NCI-H2081 (cell line): ENCODE measurements around the gene SLC16A13.
"Not testable (repeated sequence)": the region's sequence is repeated elsewhere in the genome, so short reads cannot be mapped to it uniquely, and the experiment has no call there.

Experiments used
- DNase-seq, 2 experiments: peaks; one replicate each; lab custom pipeline; 2025; lab: John Stamatoyannopoulos, UW

The SLC16A13 gene

DNA sequence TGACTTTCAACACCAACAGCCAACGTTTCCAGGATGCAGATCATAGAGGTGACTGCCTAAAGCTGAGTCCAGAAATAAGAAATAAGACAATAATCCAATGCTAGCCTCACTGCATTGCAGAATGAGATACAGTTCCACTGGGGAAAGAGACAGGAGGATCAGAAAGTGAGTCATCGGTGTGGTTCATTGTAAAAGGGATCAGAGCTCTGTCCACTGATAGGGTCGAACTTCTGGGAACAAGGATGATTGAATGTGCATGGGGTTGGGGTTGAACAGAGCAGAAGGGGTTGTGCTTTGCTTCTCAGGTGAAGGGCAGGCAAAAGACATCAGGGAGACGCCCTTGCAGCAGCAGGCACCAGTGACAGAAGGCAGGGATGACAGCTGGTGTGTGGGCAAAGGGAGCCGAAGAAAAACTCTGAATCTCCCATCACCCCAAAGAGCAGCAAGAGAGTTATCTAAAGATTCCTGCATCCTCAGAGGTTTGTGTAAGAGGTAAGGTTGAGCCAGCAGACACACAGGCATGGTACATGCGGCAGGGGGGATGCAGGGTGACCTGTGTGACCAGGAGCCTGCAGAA is 27.8 kb downstream of the SLC16A13 start:
- no peak for DNase-seq

- no peak for DNase-seq
These were observed 28.4 kb downstream of the SLC16A13 start for GRCh38 chr17:7064261-7064660.

- DNase-seq, result no peak
These were observed 31.4 kb downstream of the SLC16A13 start for GRCh38 chr17:7067198-7067597.

DNA sequence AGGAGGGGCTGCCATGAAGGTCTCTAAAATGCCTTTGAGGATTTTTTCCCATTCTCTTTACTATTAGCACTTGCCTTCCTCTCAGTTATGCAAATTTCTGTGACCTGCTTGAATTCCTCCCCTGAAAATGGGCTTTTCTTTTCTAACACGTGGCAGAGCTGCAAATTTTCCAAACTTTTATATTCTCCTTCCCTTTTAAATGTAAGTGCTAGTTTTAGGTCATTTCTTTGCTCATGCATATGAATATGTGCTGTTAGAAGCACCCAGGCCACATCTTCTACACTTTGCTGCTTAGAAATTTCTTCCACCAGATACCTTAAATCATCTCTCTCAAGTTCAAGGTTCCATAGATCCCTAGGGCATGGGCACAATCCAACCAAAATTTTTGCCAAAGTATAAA is 32.5 kb downstream of the SLC16A13 start:
- no peak for DNase-seq

DNA sequence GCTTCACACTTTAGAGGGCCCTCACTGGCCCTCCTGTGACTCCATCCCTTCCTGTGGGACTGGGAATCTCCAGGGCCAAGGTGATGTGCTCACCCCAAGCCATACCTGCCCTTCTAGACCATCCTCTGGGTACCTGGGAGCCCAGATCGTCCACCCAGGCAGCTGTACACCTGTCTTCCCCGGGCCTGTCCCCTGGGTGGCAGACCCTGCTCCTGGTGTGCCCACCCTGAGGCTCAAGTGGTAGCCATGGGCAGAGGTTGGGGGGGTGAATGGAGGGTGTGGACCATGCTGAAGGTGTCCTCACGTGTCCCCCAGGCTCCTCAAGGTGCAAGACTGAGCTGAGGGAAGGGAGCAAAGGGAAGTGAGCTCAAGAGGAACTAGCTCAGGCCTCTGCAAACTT is 34.9 kb downstream of the SLC16A13 start:
- DNase-seq, result no peak

GRCh38 chr17:7072406-7072805 is 36.6 kb downstream of the SLC16A13 start:
- no peak for DNase-seq

- DNase-seq, result no peak
These were observed 39.1 kb downstream of the SLC16A13 start for GRCh38 chr17:7074931-7075330.

DNA sequence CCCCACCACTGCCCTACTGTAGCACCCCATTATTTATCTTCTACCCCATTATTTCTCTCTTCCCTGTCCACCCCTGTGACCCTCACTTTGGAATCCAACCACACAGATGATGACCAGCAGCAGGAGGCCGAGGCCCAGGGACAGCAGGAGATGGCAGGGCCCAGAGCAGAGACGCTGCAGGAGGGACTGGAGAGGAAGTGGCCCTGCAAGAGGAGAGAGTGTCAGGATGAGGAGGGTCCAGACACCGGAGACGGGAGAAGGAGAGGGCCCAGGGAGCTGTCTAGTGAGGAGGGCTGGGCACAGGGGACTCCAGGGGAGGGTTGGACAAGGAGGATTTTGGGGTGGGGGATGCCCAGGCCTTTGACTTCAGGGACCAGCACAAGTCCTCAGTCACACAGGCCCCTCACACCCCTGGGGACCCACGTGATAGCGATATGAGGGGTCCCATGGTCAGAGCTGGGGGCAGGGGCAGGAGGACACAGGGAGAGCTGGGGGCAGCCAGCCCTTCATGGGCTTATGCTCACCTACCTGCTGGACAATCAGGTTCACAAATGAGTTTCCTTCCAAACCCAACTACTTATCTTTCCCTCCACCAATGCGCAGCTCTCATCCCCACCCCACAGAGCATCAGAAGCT is 42.2 kb downstream of the SLC16A13 start:
- DNase-seq, result no peak

DNA sequence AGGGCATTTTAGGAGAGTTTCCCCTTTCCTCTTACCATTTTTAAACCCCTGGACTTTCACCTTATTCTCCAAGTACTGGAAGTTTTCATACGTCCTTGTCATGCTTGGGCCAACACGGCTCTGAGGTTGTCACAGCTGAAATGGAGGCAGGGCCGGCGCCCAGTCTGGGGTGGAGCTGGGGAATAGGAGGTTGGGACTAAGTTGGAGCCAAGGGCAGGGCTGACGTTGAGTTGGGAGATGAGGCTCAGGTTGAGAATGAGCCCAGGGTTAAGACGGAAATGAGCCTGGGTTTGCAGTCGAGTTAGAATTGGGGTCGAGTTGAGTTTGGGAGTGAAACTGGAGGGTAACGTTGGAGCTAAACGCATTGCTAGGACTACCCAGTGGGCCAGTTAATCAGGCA is 42.9 kb downstream of the SLC16A13 start:
- no peak for DNase-seq

DNA sequence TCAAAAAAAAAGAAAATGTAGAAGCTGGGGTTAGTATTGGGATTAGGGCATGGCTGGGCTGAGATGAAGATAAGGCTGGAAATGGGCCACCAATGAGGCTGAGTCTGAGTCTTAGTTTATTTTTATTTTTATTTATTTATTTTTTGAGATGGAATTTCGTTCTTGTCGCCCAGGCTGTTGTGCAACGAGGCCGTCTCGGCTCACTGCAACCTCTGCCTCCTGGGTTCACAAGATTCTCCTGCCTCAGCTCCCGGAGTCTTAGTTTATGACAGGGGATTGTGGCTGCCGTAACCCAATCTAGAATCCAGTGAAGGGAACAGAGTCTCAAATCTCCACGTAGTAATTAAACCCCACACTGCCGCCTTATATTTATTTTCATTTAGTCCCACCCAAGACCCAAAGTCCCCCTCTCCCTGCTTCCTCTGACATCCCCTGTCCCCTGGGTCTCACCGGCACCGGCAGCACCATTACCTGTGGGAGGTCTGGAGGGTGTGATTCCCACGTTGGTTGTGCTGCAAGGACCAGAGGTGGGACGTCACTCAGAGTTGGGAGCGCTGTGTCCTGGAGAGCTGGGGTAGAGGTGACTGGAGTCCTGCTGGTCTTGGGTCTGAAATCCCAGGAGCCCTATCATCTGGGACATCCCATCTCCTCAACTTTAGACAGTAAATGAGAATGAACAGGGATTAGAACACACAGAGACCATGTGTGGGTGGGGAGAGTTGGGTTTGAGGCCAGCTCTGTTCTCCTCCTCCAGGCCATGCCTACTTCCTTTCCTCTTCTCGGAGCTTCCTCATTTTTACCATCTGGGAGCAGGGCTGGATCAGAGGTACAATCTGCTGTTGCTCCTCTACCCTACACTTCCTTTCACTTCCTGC is 44.0 kb downstream of the SLC16A13 start, which contains the start of gene CLEC10A:
CLEC10A (minus strand) TSS at position 671 of the 875 bp plus-strand sequence. CDS start 1,439 bp downstream, outside the sequence.
- DNase-seq, result no peak

DNA sequence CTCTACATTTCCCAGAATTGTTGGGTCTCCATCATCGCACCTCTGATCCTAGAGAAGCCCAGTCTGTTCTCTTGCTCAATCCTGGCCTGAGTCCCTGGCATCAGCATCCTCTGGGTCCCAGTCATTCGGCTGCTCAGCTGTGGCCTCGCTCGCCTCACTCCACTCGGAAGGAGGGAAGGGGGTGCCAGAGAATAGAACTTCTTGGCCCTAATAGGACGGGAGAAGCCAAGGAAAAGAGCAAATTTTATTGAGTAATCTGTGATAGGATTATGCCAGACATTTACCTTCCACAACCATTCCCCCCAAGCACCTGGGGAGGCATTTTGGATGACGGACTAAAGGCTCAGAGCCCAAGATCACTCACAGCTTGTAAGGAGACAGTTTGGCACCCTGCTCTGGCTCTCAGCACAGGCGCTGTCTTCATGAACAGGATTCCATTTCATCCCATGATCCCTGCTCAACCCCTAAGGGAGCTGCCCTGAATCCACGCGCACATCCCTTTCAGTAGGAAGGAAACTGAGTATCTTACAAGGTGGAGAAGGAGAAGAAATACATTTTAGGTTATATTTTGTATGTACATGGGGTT is 44.7 kb downstream of the SLC16A13 start:
- no peak for DNase-seq

- no peak for DNase-seq
These were observed 45.7 kb downstream of the SLC16A13 start for GRCh38 chr17:7081341-7082062.

GRCh38 chr17:7083592-7083991 is 47.8 kb downstream of the SLC16A13 start:
- DNase-seq, result no peak

DNA sequence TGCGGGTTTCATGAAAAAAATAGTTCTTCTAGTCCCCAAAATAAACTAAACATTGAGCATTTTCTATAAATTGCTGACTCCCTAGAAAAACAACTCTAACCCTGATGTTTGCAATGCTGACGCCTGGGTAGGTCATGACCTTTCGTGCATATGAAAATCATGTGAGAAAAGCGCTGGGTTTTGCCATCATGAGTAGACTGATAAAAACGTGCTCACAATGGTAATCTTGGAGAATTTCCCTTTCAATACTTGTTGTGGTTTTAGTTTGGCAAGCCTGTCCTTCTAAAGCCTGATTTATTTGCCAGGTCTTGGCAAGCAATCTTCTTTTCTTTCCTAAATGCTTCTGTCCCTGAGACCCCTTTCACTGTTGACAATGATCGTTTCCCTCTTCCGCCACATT is 48.3 kb downstream of the SLC16A13 start:
- DNase-seq, result no peak

- DNase-seq, result not testable (repeated sequence)
These were observed 52.6 kb downstream of the SLC16A13 start for GRCh38 chr17:7088442-7088841.

DNA sequence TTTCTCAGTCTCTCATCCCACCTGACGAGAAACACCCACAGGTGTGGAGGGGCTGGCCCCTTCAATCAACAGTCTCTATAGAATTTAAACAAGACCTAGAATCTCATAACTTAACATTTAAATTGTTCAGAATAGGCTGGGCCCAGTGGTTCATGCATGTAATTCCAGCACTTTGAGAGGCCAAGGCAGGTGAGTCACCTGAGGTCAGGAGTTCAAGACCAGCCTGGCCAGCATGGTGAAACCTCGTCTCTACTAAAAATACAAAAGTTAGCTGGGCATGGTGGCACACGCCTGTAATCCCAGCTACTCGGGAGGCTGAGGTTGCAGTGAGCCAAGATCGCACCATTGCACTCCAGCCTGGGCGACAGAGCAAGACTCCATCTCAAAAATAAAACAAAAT is 53.8 kb downstream of the SLC16A13 start:
- DNase-seq, result not testable (repeated sequence)
